Endothelial cell of umbilical vein (primary cell): ENCODE measurements around the gene L3MBTL3.

Source experiments
- CTCF ChIP-seq, 2 donors: IDR thresholded peaks; 1 replicate in 1 of 2; 2 replicates in 1 of 2; pipeline ENCODE4 v1.5.1; 2011; ENCODE audit warnings: low read length in 2 of 2, mild to moderate bottlenecking in 2 of 2, moderate library complexity in 2 of 2, control low read depth in 1 of 2, inconsistent platforms in 1 of 2, low read depth in 1 of 2; ENCODE audit not compliant: insufficient read depth in 1 of 2; ENCODE audit errors: extremely low read depth in 1 of 2
- EZH2 ChIP-seq: IDR thresholded peaks from 2 replicates; pipeline ENCODE4 v1.6.1; 2012; ENCODE audit warnings: borderline replicate concordance, low read depth, mild to moderate bottlenecking, moderate library complexity, low read length, inconsistent platforms; ENCODE audit not compliant: severe bottlenecking
- FOS ChIP-seq: IDR thresholded peaks from 2 replicates; pipeline ENCODE4 v1.6.1; 2011; ENCODE audit warnings: mild to moderate bottlenecking, low read length, moderate library complexity, borderline replicate concordance; ENCODE audit not compliant: insufficient read depth
- GATA2 ChIP-seq: IDR thresholded peaks from 2 replicates; pipeline ENCODE4 v1.7.0; 2011; ENCODE audit warnings: low read depth, mild to moderate bottlenecking, moderate library complexity, mixed read lengths, low read length; ENCODE audit not compliant: insufficient read length, insufficient read depth
- MYC ChIP-seq: IDR thresholded peaks from one replicate; pipeline ENCODE4 v1.6.1; 2011; ENCODE audit warnings: mild to moderate bottlenecking, low read depth, low read length
- POLR2A ChIP-seq: IDR thresholded peaks from 2 replicates; pipeline ENCODE4 v1.6.1; 2012; ENCODE audit warnings: low read depth, mild to moderate bottlenecking, control low read depth, low read length
- POLR2AphosphoS5 ChIP-seq: IDR thresholded peaks from 2 replicates; pipeline ENCODE4 v1.6.1; 2012; ENCODE audit warnings: low read depth, mild to moderate bottlenecking, control low read depth, low read length, moderate library complexity; ENCODE audit not compliant: insufficient read depth

- TF ChIP-seq GATA2 (no peak), CTCF (IDR thresholded peaks at IDR 0.05; ENCODE audit: extremely low read depth in 1 of 2, insufficient read depth in 1 of 2, low read depth in 1 of 2, low read length in 2 of 2) (no peak), POLR2A (no peak), EZH2 (no peak), POLR2AphosphoS5 (no peak), FOS (no peak), MYC (no peak)
These were observed 29.0 kb downstream of the L3MBTL3 start for GRCh38 chr6:130047088-130047995.
